ENCODE measurements around the gene TAF6L.

GRCh38 chr11:62755086-62755615 lies 16.0 kb upstream of the TAF6L start:
- TF ChIP-seq CTCF (IDR thresholded peaks at IDR 0.05) (no peak), ZFX (IDR thresholded peaks at IDR 0.05; ENCODE audit: borderline replicate concordance) (no peak)

Measured in 22Rv1 (cell line).